SJCRH30 (cell line): ENCODE results near the gene SRD5A3. TPM values are rescaled to one million over a fixed set of nuclear protein-coding genes. Genes with fewer than 3 reads are reported as not detected.
"Not testable (repeated sequence)": the region's sequence is repeated elsewhere in the genome, so short reads cannot be mapped to it uniquely, and the experiment has no call there.

ENCODE experiments used
- DNase-seq, 2 experiments: peaks; one replicate each; pipeline ENCODE4 v3.0.0-alpha.2; 2015 to 2020
- H3K27ac ChIP-seq: fragments of 250-450 bp; sonication (Bioruptor Pico); 2 replicates; pipeline ENCODE4 v1.5.1; 2020; ENCODE audit warnings: mild to moderate bottlenecking, moderate library complexity
- H3K27me3 ChIP-seq: fragments of 250-450 bp; sonication (Bioruptor Pico); 2 replicates; pipeline ENCODE4 v1.5.1; 2020; ENCODE audit warnings: mild to moderate bottlenecking, moderate library complexity
- H3K36me3 ChIP-seq: fragments of 250-450 bp; sonication (Bioruptor Pico); 2 replicates; pipeline ENCODE4 v1.5.1; 2020; ENCODE audit warnings: mild to moderate bottlenecking, moderate library complexity
- H3K4me1 ChIP-seq: fragments of 250-450 bp; sonication (Bioruptor Pico); 2 replicates; pipeline ENCODE4 v1.5.1; 2020; ENCODE audit warnings: mild to moderate bottlenecking, moderate library complexity
- H3K4me3 ChIP-seq: fragments of 250-450 bp; sonication (Bioruptor Pico); 2 replicates; pipeline ENCODE4 v1.5.1; 2020; ENCODE audit warnings: mild to moderate bottlenecking, moderate library complexity
- H3K9me3 ChIP-seq: fragments of 250-450 bp; sonication (Bioruptor Pico); replicated peaks from 2 replicates; pipeline ENCODE4 v1.5.1; 2020; ENCODE audit warnings: mild to moderate bottlenecking, moderate library complexity
- total RNA-seq: library from RNA; depleted of rRNA; stranded (reverse); fragments of >200 nt; shearing (Covaris generic); gene quantifications from 2 replicates; pipeline ENCODE4 v1.2.3, GENCODE V29; 2014

SRD5A3 gene
- total RNA-seq, 1 experiment from 2014 or later = 5.8 TPM

DNA sequence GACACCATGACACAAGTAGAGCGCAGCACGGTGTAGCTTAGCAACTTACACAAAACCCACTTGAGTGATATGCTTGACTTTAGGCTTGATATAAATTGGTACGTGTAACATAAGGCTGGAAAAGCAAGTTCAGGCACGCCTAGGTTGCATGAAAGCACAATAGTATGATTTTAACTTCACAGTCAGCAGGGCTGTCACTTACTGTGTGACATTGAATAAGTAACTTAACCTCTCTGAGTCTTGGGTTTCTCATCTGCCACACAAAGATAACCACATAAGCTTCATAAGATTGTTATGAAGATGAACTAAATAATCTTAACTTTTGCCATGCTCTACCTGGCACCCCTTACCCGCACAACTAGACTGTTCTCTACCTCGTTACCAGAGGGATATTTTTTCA, 9.5 kb downstream of the SRD5A3 start:
- no peak for DNase-seq
- H3K9me3 ChIP-seq = no peaks in the 10 kb centered on the region
- no peak overlapping the region for H3K4me3 ChIP-seq
- H3K27me3 ChIP-seq = no peaks in the 10 kb centered on the region
- H3K27ac ChIP-seq = no peak overlapping the region
- no peaks in the 10 kb centered on the region for H3K4me1 ChIP-seq
- no peaks in the 10 kb centered on the region for H3K36me3 ChIP-seq

DNA sequence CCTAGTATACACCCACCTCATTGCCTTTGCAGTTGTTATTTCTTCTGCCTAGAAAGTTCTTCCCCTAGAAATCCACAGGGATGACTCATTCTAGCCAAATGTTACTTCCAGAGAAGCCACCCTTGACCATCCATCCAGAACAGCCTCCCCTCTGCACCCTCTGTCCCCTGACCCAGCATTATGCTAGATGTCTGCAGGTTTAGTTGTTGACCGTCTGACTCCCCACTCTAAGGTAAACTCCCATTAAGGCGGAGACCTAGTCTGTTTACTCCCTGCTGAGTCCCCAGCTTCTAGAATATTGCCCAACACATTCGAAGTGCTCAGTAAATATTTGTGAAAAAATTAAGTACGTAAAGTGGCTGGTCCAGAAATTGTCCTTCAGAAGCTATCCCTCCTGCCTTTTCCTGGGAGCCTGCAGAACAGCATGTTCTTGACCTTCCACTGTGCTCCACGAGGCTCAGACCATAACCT, 11.0 kb downstream of the SRD5A3 start:
- H3K27me3 ChIP-seq = no peaks in the 10 kb centered on the region
- H3K27ac ChIP-seq = no peak overlapping the region
- no peaks in the 10 kb centered on the region for H3K9me3 ChIP-seq
- H3K4me3 ChIP-seq = no peak overlapping the region
- no peaks in the 10 kb centered on the region for H3K4me1 ChIP-seq
- H3K36me3 ChIP-seq = no peaks in the 10 kb centered on the region
- no peak for DNase-seq

DNA sequence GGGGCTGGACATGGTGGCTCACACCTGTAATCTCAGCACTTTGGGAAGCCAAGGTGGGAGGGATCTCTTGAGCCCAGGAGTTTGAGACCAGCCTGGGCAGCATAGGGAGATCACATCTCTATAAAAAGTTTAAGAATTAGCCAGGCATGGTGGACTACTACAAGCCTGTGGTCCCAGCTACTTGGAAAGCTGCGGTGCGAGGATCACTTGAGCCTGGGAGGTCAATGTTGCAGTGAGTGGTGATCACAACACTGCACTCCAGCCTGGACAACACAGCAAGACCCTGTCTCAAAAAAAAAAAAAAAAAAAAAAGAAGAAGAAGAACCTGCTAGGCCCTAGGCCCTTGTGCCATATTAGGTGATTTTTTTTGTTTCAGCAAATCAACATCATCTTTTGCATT, 12.2 kb downstream of the SRD5A3 start:
- no peaks in the 10 kb centered on the region for H3K27me3 ChIP-seq
- H3K36me3 ChIP-seq = no peaks in the 10 kb centered on the region
- no peaks in the 10 kb centered on the region for H3K9me3 ChIP-seq
- no peak overlapping the region for H3K27ac ChIP-seq
- no peak overlapping the region for H3K4me3 ChIP-seq
- DNase-seq = no peak
- no peaks in the 10 kb centered on the region for H3K4me1 ChIP-seq

DNA sequence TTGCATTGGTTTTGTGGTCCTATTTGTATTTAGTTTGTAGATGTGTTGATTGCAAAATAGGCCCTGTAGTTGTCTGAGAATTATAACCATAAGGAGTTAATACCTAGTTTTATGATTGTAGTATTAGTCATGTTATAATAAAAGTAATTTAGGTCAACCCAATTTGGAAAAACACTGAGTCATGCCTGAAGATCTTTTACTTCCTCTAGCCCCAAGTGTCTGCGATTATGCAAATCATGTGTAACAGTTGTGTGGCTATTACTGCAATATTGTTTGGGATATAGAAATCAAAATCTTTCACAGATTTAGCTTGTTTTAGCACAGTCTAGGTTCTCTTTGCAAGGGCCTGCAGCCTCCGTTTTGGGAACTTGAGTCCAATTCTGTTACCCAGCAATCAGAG, 12.6 kb downstream of the SRD5A3 start:
- Histone ChIP-seq H3K4me3 (no peak overlapping the region), H3K27me3 (no peaks in the 10 kb centered on the region), H3K27ac (no peak overlapping the region), H3K36me3 (no peaks in the 10 kb centered on the region), H3K9me3 (no peaks in the 10 kb centered on the region), H3K4me1 (no peaks in the 10 kb centered on the region)
- DNase-seq = no peak

DNA sequence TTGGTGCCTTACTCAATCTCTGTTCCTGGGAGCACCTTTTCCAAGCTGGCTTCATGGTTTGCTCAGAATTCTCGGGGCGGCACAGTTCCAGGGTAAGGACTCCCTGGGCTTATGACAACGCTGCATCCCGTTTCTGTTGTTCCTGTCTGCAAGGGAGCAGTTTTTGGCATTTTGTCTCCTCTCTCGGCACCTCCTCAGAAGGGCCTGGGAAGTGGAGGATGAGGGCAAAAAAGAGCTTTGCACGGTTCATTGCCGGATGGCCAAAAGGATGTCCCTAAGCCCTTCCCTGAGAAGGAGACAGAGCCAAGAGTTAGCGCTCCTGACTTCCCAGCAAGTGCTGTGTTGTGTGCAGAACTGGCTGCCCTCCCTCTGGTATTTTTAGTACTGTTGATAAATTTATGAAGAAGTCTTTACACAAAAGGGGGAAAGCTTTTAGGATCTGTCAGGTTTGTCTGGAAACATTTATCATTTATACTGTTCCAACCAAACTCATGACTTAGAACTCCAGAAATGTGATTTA, 13.4 kb downstream of the SRD5A3 start:
- H3K27ac ChIP-seq = no peak overlapping the region
- H3K36me3 ChIP-seq = no peaks in the 10 kb centered on the region
- H3K4me1 ChIP-seq = no peaks in the 10 kb centered on the region
- H3K27me3 ChIP-seq = no peaks in the 10 kb centered on the region
- H3K4me3 ChIP-seq = no peak overlapping the region
- no peaks in the 10 kb centered on the region for H3K9me3 ChIP-seq
- no peak for DNase-seq

DNA sequence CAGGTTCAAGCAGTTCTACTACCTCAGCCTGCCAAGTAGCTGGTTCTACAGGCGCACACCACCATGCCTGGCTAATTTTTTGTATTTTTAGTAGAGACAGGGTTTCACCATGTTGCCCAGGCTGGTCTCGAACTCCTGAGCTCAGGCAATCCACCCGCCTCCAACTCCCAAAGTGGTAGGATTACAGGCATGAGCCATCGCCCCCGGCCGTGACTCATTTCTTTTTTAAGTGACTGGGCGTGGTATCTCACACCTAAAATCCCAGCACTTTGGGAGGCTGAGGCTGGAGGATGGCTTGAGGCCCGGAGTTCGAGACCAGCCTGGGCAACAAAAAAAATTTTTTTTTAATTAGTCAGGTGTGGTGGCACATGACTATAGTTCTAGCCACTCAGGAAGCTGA, 16.9 kb downstream of the SRD5A3 start:
- not testable (repeated sequence) for H3K27ac ChIP-seq, H3K9me3 ChIP-seq, H3K4me1 ChIP-seq, DNase-seq, H3K36me3 ChIP-seq, H3K4me3 ChIP-seq, H3K27me3 ChIP-seq

DNA sequence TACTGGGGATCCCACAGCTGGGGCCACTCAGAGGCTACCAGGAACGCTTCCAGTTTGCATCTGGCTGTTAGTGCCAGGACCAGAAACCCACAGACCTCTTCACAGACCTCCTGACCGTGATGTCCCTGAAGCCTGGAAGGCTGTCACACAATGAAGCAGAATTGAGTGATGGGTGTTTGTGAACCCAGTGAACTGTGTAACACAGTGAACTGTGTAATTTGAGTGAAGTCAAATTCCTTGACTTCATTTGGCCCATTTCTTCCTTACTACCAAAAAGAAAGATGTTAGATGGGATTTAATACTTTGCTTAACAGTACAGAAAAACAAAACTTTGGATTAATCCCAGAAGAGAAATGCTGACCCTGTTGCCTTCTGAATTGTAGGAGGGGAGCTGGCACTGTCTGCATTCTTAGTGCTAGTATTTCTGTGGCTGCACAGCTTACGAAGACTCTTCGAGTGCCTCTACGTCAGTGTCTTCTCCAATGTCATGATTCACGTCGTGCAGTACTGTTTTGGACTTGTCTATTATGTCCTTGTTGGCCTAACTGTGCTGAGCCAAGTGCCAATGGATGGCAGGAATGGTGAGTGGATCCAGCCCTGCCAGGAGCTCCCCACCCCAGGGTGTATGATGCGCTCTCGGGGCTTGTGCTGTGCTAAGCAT, 17.8 kb downstream of the SRD5A3 start:
- no peak for DNase-seq
- H3K4me1 ChIP-seq = no peaks in the 10 kb centered on the region
- H3K4me3 ChIP-seq = no peak overlapping the region
- no peak overlapping the region for H3K27ac ChIP-seq
- H3K9me3 ChIP-seq = no peaks in the 10 kb centered on the region
- no peaks in the 10 kb centered on the region for H3K36me3 ChIP-seq
- H3K27me3 ChIP-seq = no peaks in the 10 kb centered on the region; the same call in 1 of the 2 replicates

DNA sequence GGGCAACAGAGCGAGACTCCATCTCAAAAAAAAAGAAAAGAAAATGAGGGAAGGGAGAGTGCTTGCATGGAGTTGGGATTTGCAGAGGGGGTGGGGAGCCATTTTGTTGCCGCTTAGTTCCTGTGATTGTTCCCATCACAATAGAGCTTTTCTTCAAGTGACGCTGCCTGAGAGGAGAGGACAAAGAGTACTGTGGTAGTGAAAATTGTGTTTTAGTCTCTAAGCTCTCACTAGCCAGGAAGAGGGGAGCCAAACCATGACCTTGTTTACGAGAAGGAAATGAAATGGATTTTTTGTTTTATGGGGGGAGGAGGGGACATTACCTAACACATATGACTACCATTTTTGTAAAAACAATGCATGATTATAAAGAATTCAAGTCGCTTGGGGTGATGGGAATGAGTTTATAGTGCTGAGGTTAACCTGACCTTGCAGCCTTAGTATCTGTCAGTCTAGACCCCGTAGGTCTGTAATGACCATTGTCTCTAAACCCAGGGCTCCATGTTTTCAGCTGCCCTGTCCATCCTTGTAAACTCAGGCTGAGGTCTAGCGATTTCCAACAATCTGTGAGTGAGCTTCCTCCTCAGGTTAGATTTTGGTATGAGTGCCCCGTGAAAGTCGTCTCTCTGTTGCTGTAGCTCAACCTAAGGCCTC, 18.8 kb downstream of the SRD5A3 start:
- H3K27me3 ChIP-seq = no peaks in the 10 kb centered on the region; the same call in 1 of the 2 replicates
- DNase-seq = no peak
- no peaks in the 10 kb centered on the region for H3K36me3 ChIP-seq
- H3K4me1 ChIP-seq = no peaks in the 10 kb centered on the region
- no peak overlapping the region for H3K27ac ChIP-seq
- no peak overlapping the region for H3K4me3 ChIP-seq
- no peaks in the 10 kb centered on the region for H3K9me3 ChIP-seq

DNA sequence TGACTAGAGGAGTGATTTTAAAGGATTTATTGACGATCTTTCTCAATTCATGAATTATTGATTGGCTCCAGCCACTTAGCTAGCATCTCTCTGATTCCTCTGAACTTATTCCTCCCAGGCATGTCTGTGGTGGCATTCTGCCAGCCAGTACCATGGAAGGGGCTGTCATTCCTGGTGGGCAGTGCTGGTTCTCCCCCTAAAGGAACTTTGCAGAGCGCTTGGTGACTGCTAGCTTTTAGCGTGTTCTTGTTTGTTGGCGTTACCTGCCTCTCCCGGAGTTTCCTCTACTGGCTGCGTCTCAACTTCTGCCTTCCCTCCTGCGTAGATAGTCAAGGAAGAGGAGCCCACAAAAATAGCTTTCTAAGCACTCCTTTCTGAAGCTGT, 19.3 kb downstream of the SRD5A3 start:
- Histone ChIP-seq H3K9me3 (no peaks in the 10 kb centered on the region), H3K4me3 (no peak overlapping the region), H3K27ac (no peak overlapping the region), H3K27me3 (no peaks in the 10 kb centered on the region; the same call in 1 of the 2 replicates), H3K36me3 (no peaks in the 10 kb centered on the region), H3K4me1 (no peaks in the 10 kb centered on the region)
- no peak for DNase-seq

DNA sequence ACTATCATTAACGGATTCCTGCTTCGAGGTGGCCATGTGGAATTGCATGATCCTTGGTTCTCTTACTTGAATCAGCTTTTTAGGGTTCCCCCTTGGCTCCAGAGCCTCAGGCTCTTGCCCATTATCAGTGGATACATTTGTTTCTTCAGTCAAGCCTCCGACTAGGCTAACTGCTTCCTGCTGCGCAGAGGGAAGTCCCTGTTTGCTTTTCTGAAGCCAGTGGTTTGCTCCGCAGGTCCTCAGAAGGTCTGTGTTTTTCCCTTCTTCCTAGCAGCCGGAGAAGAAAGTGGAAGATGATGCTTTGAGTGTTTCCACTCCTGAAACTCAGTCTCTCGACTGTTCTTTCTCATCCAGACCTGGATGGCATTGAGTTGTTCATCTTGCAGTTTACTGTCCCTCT, 20.6 kb downstream of the SRD5A3 start:
- DNase-seq = no peak
- Histone ChIP-seq H3K4me1 (no peaks in the 10 kb centered on the region), H3K4me3 (no peak overlapping the region), H3K27ac (no peak overlapping the region), H3K9me3 (no peaks in the 10 kb centered on the region), H3K36me3 (no peaks in the 10 kb centered on the region), H3K27me3 (no peaks in the 10 kb centered on the region; the same call in 1 of the 2 replicates)

DNA sequence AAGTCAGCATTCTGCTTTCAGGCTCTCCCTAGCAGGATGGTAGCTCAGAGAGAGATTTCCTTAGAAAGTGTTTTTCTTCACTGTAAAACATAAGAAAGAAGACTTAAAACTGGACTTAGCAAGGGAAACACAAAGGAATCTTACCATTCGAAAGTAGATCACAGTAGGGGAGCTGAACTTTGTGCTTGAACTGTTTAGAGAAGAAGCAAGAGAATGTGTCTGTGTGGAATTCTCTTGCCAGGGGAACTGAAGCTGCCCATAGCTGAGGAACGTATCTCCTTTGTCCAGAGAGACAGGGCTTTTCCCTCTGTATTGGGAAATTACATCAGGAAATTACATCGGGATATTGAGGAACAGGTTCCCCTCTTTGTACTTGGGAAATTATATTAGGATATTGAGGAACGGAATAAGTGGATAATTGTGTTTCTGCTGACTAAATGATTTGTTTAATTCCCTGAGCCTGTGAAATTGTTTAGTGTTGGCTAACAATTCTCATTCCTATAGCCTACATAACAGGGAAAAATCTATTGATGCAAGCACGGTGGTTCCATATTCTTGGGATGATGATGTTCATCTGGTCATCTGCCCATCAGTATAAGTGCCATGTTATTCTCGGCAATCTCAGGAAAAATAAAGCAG, 21.2 kb downstream of the SRD5A3 start:
- Histone ChIP-seq H3K9me3 (no peaks in the 10 kb centered on the region), H3K27ac (no peak overlapping the region), H3K4me1 (no peaks in the 10 kb centered on the region), H3K27me3 (no peaks in the 10 kb centered on the region; the same call in 1 of the 2 replicates), H3K36me3 (no peaks in the 10 kb centered on the region), H3K4me3 (no peak overlapping the region)
- no peak for DNase-seq

DNA sequence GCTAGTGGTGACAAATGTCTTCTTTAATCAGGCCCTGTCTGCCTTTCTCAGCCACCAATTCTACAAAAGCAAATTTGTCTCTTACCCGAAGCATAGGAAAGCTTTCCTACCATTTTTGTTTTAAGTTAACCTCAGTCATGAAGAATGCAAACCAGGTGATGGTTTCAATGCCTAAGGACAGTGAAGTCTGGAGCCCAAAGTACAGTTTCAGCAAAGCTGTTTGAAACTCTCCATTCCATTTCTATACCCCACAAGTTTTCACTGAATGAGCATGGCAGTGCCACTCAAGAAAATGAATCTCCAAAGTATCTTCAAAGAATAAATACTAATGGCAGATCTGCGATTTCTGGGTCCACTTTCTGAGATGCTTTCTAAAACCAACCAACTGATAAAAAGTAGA, 23.9 kb downstream of the SRD5A3 start:
- Histone ChIP-seq H3K27ac (no peak overlapping the region), H3K36me3 (no peaks in the 10 kb centered on the region), H3K4me3 (no peak overlapping the region), H3K9me3 (no peaks in the 10 kb centered on the region), H3K27me3 (no peaks in the 10 kb centered on the region; the same call in 1 of the 2 replicates), H3K4me1 (no peaks in the 10 kb centered on the region)
- DNase-seq = no peak

DNA sequence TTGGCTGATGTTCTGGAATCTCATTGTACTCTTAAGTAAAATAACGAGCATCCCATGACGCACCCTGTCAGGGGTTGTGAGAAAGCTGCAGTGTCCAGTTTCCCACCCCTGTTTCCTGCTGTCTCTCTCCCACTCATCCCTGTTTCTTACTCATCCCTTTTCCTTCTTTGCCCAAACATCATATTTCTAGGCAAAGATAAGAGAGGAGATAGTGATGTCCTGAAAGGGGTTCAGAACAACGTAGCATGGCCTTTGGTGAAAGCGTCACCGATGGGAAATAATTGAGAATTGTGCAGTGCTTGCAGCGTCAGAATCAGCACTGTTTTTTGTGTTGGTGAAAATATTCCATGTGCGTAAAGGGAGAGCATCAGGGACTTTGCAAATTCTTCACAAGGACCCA, 26.2 kb downstream of the SRD5A3 start:
- Histone ChIP-seq H3K27me3 (no peaks in the 10 kb centered on the region; the same call in 1 of the 2 replicates), H3K27ac (no peak overlapping the region), H3K4me3 (no peak overlapping the region), H3K4me1 (no peaks in the 10 kb centered on the region), H3K36me3 (no peaks in the 10 kb centered on the region), H3K9me3 (no peaks in the 10 kb centered on the region)
- DNase-seq = no peak

DNA sequence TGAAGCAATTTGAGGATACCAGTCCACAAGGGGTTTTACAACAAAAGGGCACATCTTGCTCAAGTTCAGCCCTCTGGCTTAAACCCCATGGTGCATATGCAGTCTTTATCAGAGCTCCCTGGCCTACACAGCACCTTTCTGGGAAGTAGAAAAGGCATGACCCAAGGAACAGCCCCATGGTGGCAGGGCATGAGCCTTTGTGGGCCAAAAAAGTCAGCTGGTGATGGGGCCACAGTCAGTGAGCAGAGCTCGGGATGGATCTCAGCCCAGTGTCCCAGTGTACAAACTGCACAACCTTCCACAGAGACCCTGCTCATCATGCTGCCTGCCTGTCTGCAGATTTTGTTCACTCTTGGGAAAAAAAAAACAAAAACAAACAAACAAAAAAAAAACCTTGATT, 27.4 kb downstream of the SRD5A3 start:
- Histone ChIP-seq H3K27ac (no peak overlapping the region), H3K27me3 (no peaks in the 10 kb centered on the region), H3K36me3 (no peaks in the 10 kb centered on the region), H3K9me3 (no peaks in the 10 kb centered on the region), H3K4me1 (no peaks in the 10 kb centered on the region), H3K4me3 (no peak overlapping the region)
- no peak for DNase-seq

DNA sequence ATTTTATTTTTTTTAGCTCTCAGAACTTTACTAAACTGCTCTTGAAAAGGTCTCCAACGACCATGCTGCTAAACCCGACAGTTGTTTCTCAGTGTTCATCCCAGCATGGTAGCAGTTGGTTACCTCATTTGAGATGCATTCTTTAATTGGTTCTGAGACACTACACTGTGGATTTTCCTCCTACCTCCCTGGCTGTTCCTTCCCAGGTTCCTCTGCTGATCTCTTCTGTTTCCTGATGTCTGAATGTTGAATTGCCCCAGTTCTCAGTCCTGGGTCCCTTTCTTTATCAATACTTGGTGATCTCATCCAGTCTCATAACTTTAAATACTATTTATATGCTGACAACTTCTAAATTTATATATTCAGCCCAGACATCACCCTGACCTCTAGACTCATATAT, 30.7 kb downstream of the SRD5A3 start:
- no peak for DNase-seq
- no peaks in the 10 kb centered on the region for H3K36me3 ChIP-seq
- H3K27me3 ChIP-seq = no peaks in the 10 kb centered on the region
- H3K9me3 ChIP-seq = no peaks in the 10 kb centered on the region
- no peaks in the 10 kb centered on the region for H3K4me1 ChIP-seq
- H3K4me3 ChIP-seq = no peak overlapping the region
- H3K27ac ChIP-seq = no peak overlapping the region
